HepG2 (cell line): ENCODE data around the gene TNXB. TPM values are rescaled to one million over a fixed set of nuclear protein-coding genes. Genes with fewer than 3 reads are reported as not detected.
"Not testable (repeated sequence)": the region's sequence is repeated elsewhere in the genome, so short reads cannot be mapped to it uniquely, and the experiment has no call there.

Experiments used
- ATAC-seq: fragments of 200-7000 bp; cut with Tn5 transposase; 3 replicates; pipeline ENCODE4 v1.9.1; 2020; ENCODE audit warnings: mild to moderate bottlenecking, moderate library complexity
- BruUV-seq: library from RNA; stranded (reverse); fragments of 400-500 nt; replicated peaks from 2 replicates; lab custom pipeline; 2021; lab: Mats Ljungman, UMichigan
- CTCF ChIA-PET: fragments of 300-600 bp; formaldehyde crosslinking; extraction: SDS; loops from one replicate; lab custom pipeline; 2021; ENCODE audit warnings: low total read pairs, inconsistent platforms, low intra/inter-chr PET ratio; lab: Yijun Ruan, JAX
- POLR2A ChIA-PET: fragments of 350-600 bp; sonication (Branson Sonifier 250); formaldehyde crosslinking; loops from one replicate; lab custom pipeline; 2020; ENCODE audit warnings: antibody characterized with exemption, inconsistent platforms; lab: Yijun Ruan, JAX
- DNase-seq: peaks from one replicate; pipeline ENCODE4 v3.0.0-alpha.2; 2015; ENCODE audit warnings: low spot score
- FAIRE-seq: peaks from 3 replicates; lab custom pipeline; 2011; peaks lifted over from hg19 to GRCh38; lab: Jason Lieb, UNC
- H2AFZ ChIP-seq: one replicate; pipeline ENCODE4 v1.6.1; 2011; ENCODE audit warnings: low read length, inconsistent platforms
- H3K27ac ChIP-seq: fragments of 300-600 bp; 3 replicates; pipeline ENCODE4 v1.8.0; 2011; ENCODE audit warnings: mixed run types, mild to moderate bottlenecking, mixed read lengths, low read length, inconsistent platforms; ENCODE audit not compliant: insufficient read depth; ENCODE audit errors: extremely low read length
- H3K27me3 ChIP-seq, 2 experiments: fragments of 200-600 bp in 1 of 2; 2 replicates in 1 of 2; 3 replicates in 1 of 2; pipeline versions ENCODE4 v1.6.0 to v1.8.0; 2011; ENCODE audit warnings: low read length in 2 of 2, mild to moderate bottlenecking in 2 of 2, moderate library complexity in 2 of 2, inconsistent platforms in 1 of 2; ENCODE audit not compliant: insufficient read depth in 2 of 2, control insufficient read depth in 1 of 2
- H3K36me3 ChIP-seq, 2 experiments: fragments of 200-600 bp in 1 of 2; replicated peaks in 1 of 2; 2 replicates in 1 of 2; 3 replicates in 1 of 2; pipeline versions ENCODE4 v1.5.1 to v1.8.0; 2011; ENCODE audit warnings: low read length in 2 of 2, inconsistent platforms in 1 of 2; ENCODE audit not compliant: insufficient read depth in 2 of 2, control insufficient read depth in 1 of 2
- H3K4me1 ChIP-seq: 2 replicates; pipeline ENCODE4 v1.5.1; 2012; ENCODE audit warnings: low read length, inconsistent platforms; ENCODE audit not compliant: insufficient read depth
- H3K4me2 ChIP-seq: 2 replicates; pipeline ENCODE4 v1.6.0; 2011; ENCODE audit warnings: low read depth, low read length, inconsistent platforms
- H3K4me3 ChIP-seq, 3 experiments: fragments of 200-600 bp in 1 of 3; sonication (generic), shearing (Covaris generic) in 1 of 3; replicated peaks in 1 of 3; 2 replicates each; pipeline ENCODE4 v1.5.1; 2011 to 2016; ENCODE audit warnings: low read length in 3 of 3, inconsistent platforms in 2 of 3, low read depth in 2 of 3, mild to moderate bottlenecking in 2 of 3, control low read depth in 1 of 3, mixed read lengths in 1 of 3; ENCODE audit not compliant: insufficient read depth in 1 of 3
- H3K79me2 ChIP-seq: one replicate; pipeline ENCODE4 v1.6.1; 2011; ENCODE audit warnings: low read length, inconsistent platforms; ENCODE audit not compliant: insufficient read depth
- H3K9ac ChIP-seq: 2 replicates; pipeline ENCODE4 v1.6.0; 2011; ENCODE audit warnings: mild to moderate bottlenecking, low read depth, low read length, inconsistent platforms; ENCODE audit not compliant: insufficient read depth
- H3K9me3 ChIP-seq: 2 replicates; pipeline ENCODE4 v1.5.1; 2012; ENCODE audit warnings: mild to moderate bottlenecking, low read length
- H4K20me1 ChIP-seq: 2 replicates; pipeline ENCODE4 v1.6.0; 2011; ENCODE audit warnings: inconsistent platforms, mild to moderate bottlenecking, low read length, moderate library complexity; ENCODE audit not compliant: insufficient read depth
- WGBS: methylation state at CpG from one replicate; pipeline ENCODE4 v1.1.6; 2017; ENCODE audit warnings: low lambda C conversion rate; 5-methylcytosine and 5-hydroxymethylcytosine counted together
- in situ Hi-C: cut with HindIII; loops from 2 replicates; pipeline ENCODE4 v1.10.0; 2017; ENCODE audit warnings: low pct_unique_long_range_greater_than_20kb; ENCODE audit not compliant: extremely low pct_ligation_motif_present
- intact Hi-C: fragments of 100-400 bp; cut with micrococcal nuclease; formaldehyde crosslinking; loops from one replicate; pipeline ENCODE4 v1.10.0; 2022; ENCODE audit not compliant: unreplicated experiment
- polyA plus RNA-seq, 8 experiments: library from polyadenylated mRNA; depleted of rRNA in 3 of 8; stranded (reverse) in 7 of 8; unstranded in 1 of 8; fragments of >200 nt; fragmentation: Illumina TruSeq in 4 of 8; extraction: Trizol in 4 of 8; gene quantifications; 2 replicates each; pipeline versions ENCODE4 v1.2.1 to v1.2.3, GENCODE V29; 2011 to 2016; ENCODE audit warnings: low read depth in 4 of 8, missing spikeins in 1 of 8, mixed read lengths in 1 of 8; ENCODE audit not compliant: insufficient read depth in 1 of 8
- total RNA-seq, 5 experiments: library from RNA; depleted of rRNA; stranded (reverse); fragments of >200 nt; fragmentation: Illumina TruSeq; extraction: Trizol; gene quantifications; 2 replicates each; pipeline ENCODE4 v1.2.3, GENCODE V29; 2016; ENCODE audit warnings: low read depth in 1 of 5

Gene TNXB
- total and polyA plus RNA-seq, 2 of the 13 experiments (the other 11 are each of a cell fraction or from before 2014, with no cell fraction given), result 1.6 to 2.7 TPM

GRCh38 chr6:32028631-32029030 lies 80.5 kb downstream of the TNXB start:
- CTCF ChIA-PET, H3K27me3 ChIP-seq, H3K4me3 ChIP-seq, BruUV-seq, H3K4me1 ChIP-seq, H4K20me1 ChIP-seq, H3K27ac ChIP-seq, FAIRE-seq, H3K36me3 ChIP-seq, ATAC-seq, DNase-seq, in situ Hi-C loops, H2AFZ ChIP-seq, H3K9ac ChIP-seq, H3K9me3 ChIP-seq, H3K4me2 ChIP-seq, intact Hi-C loops, POLR2A ChIA-PET, H3K79me2 ChIP-seq: not testable (repeated sequence)
- WGBS, result 100% methylated on average over 4 of the region's 10 CpGs

- H3K4me2 ChIP-seq, in situ Hi-C loops, H3K27me3 ChIP-seq, H3K27ac ChIP-seq, POLR2A ChIA-PET, FAIRE-seq, H3K9ac ChIP-seq, CTCF ChIA-PET, H3K9me3 ChIP-seq, H3K36me3 ChIP-seq, H2AFZ ChIP-seq, H3K4me1 ChIP-seq, ATAC-seq, H3K4me3 ChIP-seq, H4K20me1 ChIP-seq, DNase-seq, BruUV-seq, H3K79me2 ChIP-seq, intact Hi-C loops: not testable (repeated sequence)
- WGBS, result no CpG with 5 or more reads among the region's 10 CpGs
Measured at GRCh38 chr6:32022100-32022499, 87.0 kb downstream of the TNXB start.

- ATAC-seq, result peak; percentile 60
- H2AFZ ChIP-seq, POLR2A ChIA-PET, H3K36me3 ChIP-seq, in situ Hi-C loops, H3K79me2 ChIP-seq, H3K4me1 ChIP-seq, H3K27me3 ChIP-seq, intact Hi-C loops, CTCF ChIA-PET, H3K4me2 ChIP-seq, DNase-seq, H3K9me3 ChIP-seq, H4K20me1 ChIP-seq, BruUV-seq, H3K4me3 ChIP-seq, H3K27ac ChIP-seq, H3K9ac ChIP-seq: not testable (repeated sequence)
- peak; percentile 74 for FAIRE-seq
- WGBS, result no CpG with 5 or more reads among the region's 6 CpGs
Measured at GRCh38 chr6:32014547-32014946, 94.6 kb downstream of the TNXB start, which contains the start of gene C4B. C4B (plus strand) TSS chr6:32014795; CDS start chr6:32014846, 51 bp downstream.

- in situ Hi-C loops, H3K4me2 ChIP-seq, H3K9ac ChIP-seq, H3K79me2 ChIP-seq, DNase-seq, CTCF ChIA-PET, BruUV-seq, intact Hi-C loops, H4K20me1 ChIP-seq, H3K36me3 ChIP-seq, FAIRE-seq, POLR2A ChIA-PET, ATAC-seq, H3K4me1 ChIP-seq, H3K4me3 ChIP-seq, H2AFZ ChIP-seq, H3K27ac ChIP-seq, H3K27me3 ChIP-seq, H3K9me3 ChIP-seq: not testable (repeated sequence)
- no CpG with 5 or more reads among the region's 5 CpGs for WGBS
Measured at GRCh38 chr6:32013738-32014137, 95.4 kb downstream of the TNXB start.
